ENCODE data around the gene OR4D1.

Gene OR4D1

GRCh38 chr17:58156839-58157803 is 8.9 kb downstream of the OR4D1 start:
- peak; percentile 15 to 75 (median 33) for DNase-seq

GRCh38 chr17:58158181-58158580 is 10.0 kb downstream of the OR4D1 start:
- no peak for DNase-seq

- DNase-seq, result no peak
Measured at GRCh38 chr17:58161566-58161965, 13.4 kb downstream of the OR4D1 start.

GRCh38 chr17:58165981-58166380 is 17.8 kb downstream of the OR4D1 start:
- no peak for DNase-seq

GRCh38 chr17:58166682-58167081 is 18.5 kb downstream of the OR4D1 start, which contains the start of gene OR4D2:
Gene OR4D2 (plus strand): TSS chr17:58166982. CDS start chr17:58169656, 2,674 bp downstream.
- DNase-seq, result no peak

GRCh38 chr17:58170622-58171021 is 22.4 kb downstream of the OR4D1 start:
- DNase-seq, result peak in 1 of 5 donors; percentile 19

- DNase-seq, result peak in 2 of 5 donors; percentile 30 to 69
Measured at GRCh38 chr17:58172369-58173071, 24.3 kb downstream of the OR4D1 start.

GRCh38 chr17:58174871-58175270 is 26.7 kb downstream of the OR4D1 start:
- DNase-seq, result no peak

- no peak for DNase-seq
Measured at GRCh38 chr17:58176200-58176599, 28.0 kb downstream of the OR4D1 start.

GRCh38 chr17:58181796-58182195 is 33.6 kb downstream of the OR4D1 start:
- DNase-seq, result no peak

- no peak for DNase-seq
Measured at GRCh38 chr17:58183514-58183913, 35.3 kb downstream of the OR4D1 start.

GRCh38 chr17:58184308-58184985 is 36.3 kb downstream of the OR4D1 start:
- DNase-seq, result no peak

GRCh38 chr17:58184986-58185761 is 37.0 kb downstream of the OR4D1 start:
- no peak for DNase-seq

- DNase-seq, result no peak
Measured at GRCh38 chr17:58186591-58186990, 38.4 kb downstream of the OR4D1 start.

GRCh38 chr17:58187063-58187462 is 38.9 kb downstream of the OR4D1 start:
- no peak for DNase-seq

GRCh38 chr17:58187675-58188074 is 39.5 kb downstream of the OR4D1 start:
- DNase-seq, result no peak

GRCh38 chr17:58189436-58190146 is 41.4 kb downstream of the OR4D1 start:
- DNase-seq, result no peak

GRCh38 chr17:58191241-58191896 is 43.2 kb downstream of the OR4D1 start:
- no peak for DNase-seq

- no peak for DNase-seq
Measured at GRCh38 chr17:58192612-58193011, 44.4 kb downstream of the OR4D1 start, which contains the start of gene EPX. Gene EPX (plus strand): TSS chr17:58192726. CDS start chr17:58192847, 121 bp downstream.

- DNase-seq, result no peak
Measured at GRCh38 chr17:58193641-58194255, 45.6 kb downstream of the OR4D1 start.

All from T-helper 1 cell (primary cell).